Mucosa of descending colon (tissue), 3 donors: ENCODE results near the gene MAGI2. TPM values are rescaled to one million over a fixed set of nuclear protein-coding genes. Genes with fewer than 3 reads are reported as not detected.
"Not testable (repeated sequence)": the region's sequence is repeated elsewhere in the genome, so short reads cannot be mapped to it uniquely, and the experiment has no call there.

Experiments
- ATAC-seq: fragments of 200-7000 bp; cut with Tn5 transposase; one replicate; pipeline ENCODE4 v1.9.1; 2020; ENCODE audit warnings: mild to moderate bottlenecking, moderate library complexity
- DNase-seq, 3 donors: peaks; one replicate each; pipeline ENCODE4 v3.0.0-alpha.2; 2020
- H3K36me3 ChIP-seq: fragments of 200-600 bp; one replicate; pipeline ENCODE4 v1.8.0; 2021; ENCODE audit warnings: low read depth, mild to moderate bottlenecking
- H3K4me1 ChIP-seq: fragments of 200-600 bp; one replicate; pipeline ENCODE4 v1.8.0; 2021; ENCODE audit warnings: low read depth, mild to moderate bottlenecking
- H3K4me3 ChIP-seq: fragments of 200-600 bp; one replicate; pipeline ENCODE4 v1.8.0; 2021; ENCODE audit warnings: mild to moderate bottlenecking
- H3K9me3 ChIP-seq: fragments of 200-600 bp; one replicate; pipeline ENCODE4 v1.8.0; 2021; ENCODE audit warnings: mild to moderate bottlenecking
- intact Hi-C, 2 donors: fragments of 100-400 bp; cut with DNase I in 1 of 2; cut with micrococcal nuclease in 1 of 2; formaldehyde crosslinking; loops; one replicate each; pipeline versions ENCODE4 v1.11.0 to v1.11.1; 2022; cut with DNase I, micrococcal nuclease
- total RNA-seq, 3 donors: library from RNA; stranded (reverse); fragmentation: NEBNext Ultra II Directional in 2 of 3; extraction: Animal tissue kit (Norgen Biotek cat#: 25700) in 2 of 3; gene quantifications; one replicate each; pipeline versions ENCODE4 v1.2.1 to v1.2.4, GENCODE V29; 2021 to 2023
- TF ChIP-seq, protein P1 (sequence below): fragments of 200-600 bp; IDR thresholded peaks from one replicate; pipeline ENCODE4 v1.8.0; 2022; ENCODE audit warnings: antibody characterized with exemption, mild to moderate bottlenecking
- donor health status: DM: no; HTN: no; CAD: no; lungs with moderate emphysema.
- donor health status: DM: no; HTN: no; CAD: no.
- donor health status: DM: no; HTN: yes; CAD: no.

MAGI2 gene
- total RNA-seq, 3 donors from 2014 or later = 1.9 to 14.5 (median 2.7) TPM

GRCh38 chr7:78006063-78006755 is 1447.3 kb downstream of the MAGI2 start:
- intact Hi-C loops = no loop called here
- TF ChIP-seq, protein P1, sequence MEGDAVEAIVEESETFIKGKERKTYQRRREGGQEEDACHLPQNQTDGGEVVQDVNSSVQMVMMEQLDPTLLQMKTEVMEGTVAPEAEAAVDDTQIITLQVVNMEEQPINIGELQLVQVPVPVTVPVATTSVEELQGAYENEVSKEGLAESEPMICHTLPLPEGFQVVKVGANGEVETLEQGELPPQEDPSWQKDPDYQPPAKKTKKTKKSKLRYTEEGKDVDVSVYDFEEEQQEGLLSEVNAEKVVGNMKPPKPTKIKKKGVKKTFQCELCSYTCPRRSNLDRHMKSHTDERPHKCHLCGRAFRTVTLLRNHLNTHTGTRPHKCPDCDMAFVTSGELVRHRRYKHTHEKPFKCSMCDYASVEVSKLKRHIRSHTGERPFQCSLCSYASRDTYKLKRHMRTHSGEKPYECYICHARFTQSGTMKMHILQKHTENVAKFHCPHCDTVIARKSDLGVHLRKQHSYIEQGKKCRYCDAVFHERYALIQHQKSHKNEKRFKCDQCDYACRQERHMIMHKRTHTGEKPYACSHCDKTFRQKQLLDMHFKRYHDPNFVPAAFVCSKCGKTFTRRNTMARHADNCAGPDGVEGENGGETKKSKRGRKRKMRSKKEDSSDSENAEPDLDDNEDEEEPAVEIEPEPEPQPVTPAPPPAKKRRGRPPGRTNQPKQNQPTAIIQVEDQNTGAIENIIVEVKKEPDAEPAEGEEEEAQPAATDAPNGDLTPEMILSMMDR = no peak
- Histone ChIP-seq H3K4me1 (no peaks in the 10 kb centered on the region), H3K9me3 (no peaks in the 10 kb centered on the region), H3K36me3 (no peaks in the 10 kb centered on the region), H3K4me3 (no peak overlapping the region)
- ATAC-seq (no peak), DNase-seq (no peak)

- intact Hi-C loops = no loop called here
- H3K36me3 ChIP-seq = no peaks in the 10 kb centered on the region
- no peak overlapping the region for H3K4me3 ChIP-seq
- no peaks in the 10 kb centered on the region for H3K4me1 ChIP-seq
- DNase-seq (no peak), ATAC-seq (no peak)
- H3K9me3 ChIP-seq = no peaks in the 10 kb centered on the region
- TF ChIP-seq, protein P1 = no peak
Observed at GRCh38 chr7:78002715-78003114, 1450.8 kb downstream of the MAGI2 start.

DNA sequence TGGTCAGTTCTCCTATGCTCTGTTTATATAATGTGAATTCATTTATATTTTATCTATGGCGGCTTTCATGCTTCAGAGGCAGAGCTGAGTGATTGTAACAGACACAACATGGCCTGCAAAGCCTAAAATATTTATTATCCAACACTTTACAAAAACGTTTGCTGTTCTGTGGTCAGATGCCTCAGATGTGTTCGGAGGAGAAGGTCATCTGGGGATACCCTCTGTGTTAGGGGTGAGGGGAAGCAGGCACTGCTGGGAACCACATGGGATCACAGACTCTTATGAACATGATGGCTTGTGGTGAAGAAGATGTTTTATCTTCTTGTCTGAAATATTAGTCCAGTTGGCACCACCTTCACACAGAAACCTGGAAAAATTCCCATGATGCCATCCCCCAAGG is 1451.4 kb downstream of the MAGI2 start:
- intact Hi-C loops = no loop called here
- no peak overlapping the region for H3K4me3 ChIP-seq
- no peaks in the 10 kb centered on the region for H3K4me1 ChIP-seq
- TF ChIP-seq, protein P1 = no peak
- ATAC-seq (no peak), DNase-seq (no peak)
- H3K9me3 ChIP-seq = no peaks in the 10 kb centered on the region
- H3K36me3 ChIP-seq = no peaks in the 10 kb centered on the region

GRCh38 chr7:77999168-77999567 is 1454.3 kb downstream of the MAGI2 start:
- DNase-seq, ATAC-seq, intact Hi-C loops, H3K36me3 ChIP-seq, H3K9me3 ChIP-seq, H3K4me1 ChIP-seq, H3K4me3 ChIP-seq: not testable (repeated sequence)

DNA sequence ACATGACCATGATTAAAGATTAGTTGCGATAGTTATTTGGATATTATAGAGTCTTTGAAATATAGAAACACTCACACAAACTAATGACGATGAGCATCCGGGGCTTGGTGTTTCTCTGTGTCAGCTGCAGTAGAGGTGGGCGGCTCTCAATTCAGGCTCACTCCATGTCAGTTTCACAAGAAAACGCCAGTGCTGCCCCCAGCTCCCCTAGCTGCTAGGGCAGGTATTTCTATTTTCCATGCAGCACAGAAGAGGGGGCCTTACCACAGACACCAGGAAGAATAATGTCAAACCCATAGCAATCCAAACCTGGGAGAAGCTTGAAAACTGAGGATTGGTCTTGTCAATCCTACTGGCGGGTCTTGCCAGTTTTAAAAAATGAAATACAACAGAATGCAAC is 1457.8 kb downstream of the MAGI2 start:
- TF ChIP-seq, protein P1 = no peak
- H3K9me3 ChIP-seq = no peaks in the 10 kb centered on the region
- DNase-seq = no peak
- no peaks in the 10 kb centered on the region for H3K36me3 ChIP-seq
- ATAC-seq = no peak
- H3K4me3 ChIP-seq = no peak overlapping the region
- H3K4me1 ChIP-seq = no peaks in the 10 kb centered on the region
- intact Hi-C loops = no loop called here

GRCh38 chr7:77993838-77994237 is 1459.6 kb downstream of the MAGI2 start:
- Histone ChIP-seq H3K9me3 (no peaks in the 10 kb centered on the region), H3K4me1 (no peaks in the 10 kb centered on the region), H3K4me3 (no peak overlapping the region), H3K36me3 (no peaks in the 10 kb centered on the region)
- ATAC-seq = no peak
- no peak for DNase-seq
- TF ChIP-seq, protein P1 = no peak
- intact Hi-C loops = no loop called here
